NCI-H446 treated with DMSO at 0.1 percent for 48 hours (cell line): ENCODE measurements around the gene UNC93B1.
"Not testable (repeated sequence)": the region's sequence is repeated elsewhere in the genome, so short reads cannot be mapped to it uniquely, and the experiment has no call there.

Experiments
- DNase-seq: peaks from one replicate; lab custom pipeline; 2025; lab: John Stamatoyannopoulos, UW

The UNC93B1 gene

GRCh38 chr11:68009391-68010089, 5.6 kb upstream of the UNC93B1 start:
- no peak for DNase-seq

GRCh38 chr11:68008381-68009337, 4.8 kb upstream of the UNC93B1 start:
- DNase-seq = no peak

- no peak for DNase-seq
These were observed 3.8 kb upstream of the UNC93B1 start for GRCh38 chr11:68007498-68008380.

- DNase-seq = no peak
These were observed 2.8 kb upstream of the UNC93B1 start for GRCh38 chr11:68006606-68007166.

- DNase-seq = no peak
These were observed 846 bp upstream of the UNC93B1 start for GRCh38 chr11:68004551-68005335.

- DNase-seq = no peak
These were observed 705 bp downstream of the UNC93B1 start for GRCh38 chr11:68002938-68003845.

- DNase-seq = no peak
These were observed 1.3 kb downstream of the UNC93B1 start for GRCh38 chr11:68002575-68002937.

GRCh38 chr11:67999704-68000103, 4.2 kb downstream of the UNC93B1 start:
- no peak for DNase-seq

GRCh38 chr11:67999201-67999629, 4.7 kb downstream of the UNC93B1 start:
- no peak for DNase-seq

- DNase-seq = no peak
These were observed 5.5 kb downstream of the UNC93B1 start for GRCh38 chr11:67998150-67999045.

- no peak for DNase-seq
These were observed 6.4 kb downstream of the UNC93B1 start for GRCh38 chr11:67997475-67997921.

- DNase-seq = no peak
These were observed 7.0 kb downstream of the UNC93B1 start for GRCh38 chr11:67996622-67997474.

- no peak for DNase-seq
These were observed 7.8 kb downstream of the UNC93B1 start for GRCh38 chr11:67996051-67996450.

- DNase-seq = not testable (repeated sequence)
These were observed 8.3 kb downstream of the UNC93B1 start for GRCh38 chr11:67995579-67995978.

GRCh38 chr11:67995129-67995528, 8.8 kb downstream of the UNC93B1 start:
- DNase-seq = not testable (repeated sequence)

- DNase-seq = not testable (repeated sequence)
These were observed 9.5 kb downstream of the UNC93B1 start for GRCh38 chr11:67994387-67994786.

- not testable (repeated sequence) for DNase-seq
These were observed 10.1 kb downstream of the UNC93B1 start for GRCh38 chr11:67993821-67994220.
